Measurements from ENCODE around the gene ADH4. TPM values are rescaled to one million over a fixed set of nuclear protein-coding genes. Genes with fewer than 3 reads are reported as not detected.

ADH4 gene
- total RNA-seq, 1 experiment from 2014 or later, result 0.10 TPM

- no TSS peak for BruUV-seq (replicated peaks)
- ATAC-seq (no peak), DNase-seq (ENCODE audit: low read depth, low spot score) (no peak)
- in situ Hi-C loops (cut with HindIII; ENCODE audit: low pct_unique_long_range_greater_than_20kb, low sequenced_read_pairs), result no loop called here
- TF ChIP-seq TCF7L2 (IDR thresholded peaks at IDR 0.05; ENCODE audit: low read depth, low read length), result no peak
- TF ChIP-seq, protein P1, sequence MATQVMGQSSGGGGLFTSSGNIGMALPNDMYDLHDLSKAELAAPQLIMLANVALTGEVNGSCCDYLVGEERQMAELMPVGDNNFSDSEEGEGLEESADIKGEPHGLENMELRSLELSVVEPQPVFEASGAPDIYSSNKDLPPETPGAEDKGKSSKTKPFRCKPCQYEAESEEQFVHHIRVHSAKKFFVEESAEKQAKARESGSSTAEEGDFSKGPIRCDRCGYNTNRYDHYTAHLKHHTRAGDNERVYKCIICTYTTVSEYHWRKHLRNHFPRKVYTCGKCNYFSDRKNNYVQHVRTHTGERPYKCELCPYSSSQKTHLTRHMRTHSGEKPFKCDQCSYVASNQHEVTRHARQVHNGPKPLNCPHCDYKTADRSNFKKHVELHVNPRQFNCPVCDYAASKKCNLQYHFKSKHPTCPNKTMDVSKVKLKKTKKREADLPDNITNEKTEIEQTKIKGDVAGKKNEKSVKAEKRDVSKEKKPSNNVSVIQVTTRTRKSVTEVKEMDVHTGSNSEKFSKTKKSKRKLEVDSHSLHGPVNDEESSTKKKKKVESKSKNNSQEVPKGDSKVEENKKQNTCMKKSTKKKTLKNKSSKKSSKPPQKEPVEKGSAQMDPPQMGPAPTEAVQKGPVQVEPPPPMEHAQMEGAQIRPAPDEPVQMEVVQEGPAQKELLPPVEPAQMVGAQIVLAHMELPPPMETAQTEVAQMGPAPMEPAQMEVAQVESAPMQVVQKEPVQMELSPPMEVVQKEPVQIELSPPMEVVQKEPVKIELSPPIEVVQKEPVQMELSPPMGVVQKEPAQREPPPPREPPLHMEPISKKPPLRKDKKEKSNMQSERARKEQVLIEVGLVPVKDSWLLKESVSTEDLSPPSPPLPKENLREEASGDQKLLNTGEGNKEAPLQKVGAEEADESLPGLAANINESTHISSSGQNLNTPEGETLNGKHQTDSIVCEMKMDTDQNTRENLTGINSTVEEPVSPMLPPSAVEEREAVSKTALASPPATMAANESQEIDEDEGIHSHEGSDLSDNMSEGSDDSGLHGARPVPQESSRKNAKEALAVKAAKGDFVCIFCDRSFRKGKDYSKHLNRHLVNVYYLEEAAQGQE (IDR thresholded peaks at IDR 0.05; ENCODE audit: insufficient read depth in 1 of 2, low read depth in 2 of 2, low read length in 1 of 2), result no peak
- TF ChIP-seq POLR2AphosphoS5 (IDR thresholded peaks at IDR 0.05; ENCODE audit: low read depth, low read length), result no peak
- TF ChIP-seq CTCF (IDR thresholded peaks at IDR 0.05), result no peak
- TF ChIP-seq SIN3A (IDR thresholded peaks at IDR 0.05; ENCODE audit: borderline replicate concordance, insufficient read depth, low read depth, low read length), result no peak
- intact Hi-C loops (cut with micrococcal nuclease; ENCODE audit: unreplicated experiment), result no loop called here
- CTCF ChIA-PET, result no interaction called here
- H3K27ac ChIP-seq (ENCODE audit: low read length), result no peak overlapping the region
- H3K9me3 ChIP-seq (ENCODE audit: control insufficient read depth, insufficient read depth, low read depth, low read length), result no peaks in the 10 kb centered on the region
- H3K4me1 ChIP-seq (ENCODE audit: control insufficient read depth, insufficient read depth, low read length), result no peaks in the 10 kb centered on the region
- no peaks in the 10 kb centered on the region for H3K27me3 ChIP-seq (ENCODE audit: control insufficient read depth, insufficient read depth, low read length)
- no peak overlapping the region for H3K4me3 ChIP-seq (ENCODE audit: low read depth in 2 of 2, low read length in 2 of 2)
- POLR2A ChIA-PET, result no interaction called here
- H3K36me3 ChIP-seq (ENCODE audit: control insufficient read depth, insufficient read depth, low read length), result no peaks in the 10 kb centered on the region
Measured at GRCh38 chr4:99179178-99179577, 35.1 kb upstream of the ADH4 start.

DNA sequence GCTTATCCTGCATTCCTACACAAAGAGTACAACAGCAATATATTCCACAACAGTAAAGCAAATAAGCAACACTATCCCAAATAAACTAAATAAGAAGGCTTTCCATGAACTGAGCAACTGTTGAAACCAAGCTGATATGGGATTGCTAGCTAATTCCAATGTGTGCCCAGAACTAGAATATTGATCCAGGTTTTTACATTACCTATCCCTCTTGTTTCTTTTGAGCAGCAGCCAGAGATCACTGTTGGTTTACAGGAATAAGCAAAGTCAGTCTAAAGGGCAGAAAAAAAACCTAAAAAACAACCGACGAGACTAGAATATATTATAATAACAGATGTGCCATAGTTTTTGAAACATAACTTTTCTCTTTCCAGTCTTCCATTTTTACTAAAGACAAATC lies 22.4 kb upstream of the ADH4 start:
- no peaks in the 10 kb centered on the region for H3K9me3 ChIP-seq (ENCODE audit: control insufficient read depth, insufficient read depth, low read depth, low read length)
- TF ChIP-seq POLR2AphosphoS5 (IDR thresholded peaks at IDR 0.05; ENCODE audit: low read depth, low read length), result no peak
- TF ChIP-seq CTCF (IDR thresholded peaks at IDR 0.05), result no peak
- no peak for TF ChIP-seq SIN3A (IDR thresholded peaks at IDR 0.05; ENCODE audit: borderline replicate concordance, insufficient read depth, low read depth, low read length)
- TF ChIP-seq, protein P1 (IDR thresholded peaks at IDR 0.05; ENCODE audit: insufficient read depth in 1 of 2, low read depth in 2 of 2, low read length in 1 of 2), result no peak
- no peak for TF ChIP-seq TCF7L2 (IDR thresholded peaks at IDR 0.05; ENCODE audit: low read depth, low read length)
- DNase-seq (ENCODE audit: low read depth, low spot score) (no peak), ATAC-seq (no peak)
- POLR2A ChIA-PET, result no interaction called here
- no peaks in the 10 kb centered on the region for H3K4me1 ChIP-seq (ENCODE audit: control insufficient read depth, insufficient read depth, low read length)
- H3K36me3 ChIP-seq (ENCODE audit: control insufficient read depth, insufficient read depth, low read length), result no peaks in the 10 kb centered on the region
- no peak overlapping the region for H3K4me3 ChIP-seq (ENCODE audit: low read depth in 2 of 2, low read length in 2 of 2)
- CTCF ChIA-PET, result no interaction called here
- no peaks in the 10 kb centered on the region for H3K27me3 ChIP-seq (ENCODE audit: control insufficient read depth, insufficient read depth, low read length)
- no TSS peak for BruUV-seq (replicated peaks)
- intact Hi-C loops (cut with micrococcal nuclease; ENCODE audit: unreplicated experiment), result no loop called here
- in situ Hi-C loops (cut with HindIII; ENCODE audit: low pct_unique_long_range_greater_than_20kb, low sequenced_read_pairs), result no loop called here
- H3K27ac ChIP-seq (ENCODE audit: low read length), result no peak overlapping the region
